H1 (cell line): ENCODE data around the gene FRMD4A.

Experiments used
- ATF3 ChIP-seq: IDR thresholded peaks from 2 replicates; pipeline ENCODE4 v1.6.1; 2011; ENCODE audit warnings: low read depth, mild to moderate bottlenecking, low read length; ENCODE audit not compliant: insufficient read depth
- BCL11A ChIP-seq, 2 experiments: IDR thresholded peaks; one replicate each; pipeline ENCODE4 v1.6.1; 2011; ENCODE audit warnings: low read depth in 2 of 2, low read length in 2 of 2, mild to moderate bottlenecking in 2 of 2
- CTCF ChIP-seq, 3 experiments: IDR thresholded peaks; 1 replicate in 2 of 3; 2 replicates in 1 of 3; pipeline versions ENCODE4 v1.5.1 to v1.6.1; 2011; ENCODE audit warnings: low read length in 3 of 3, mild to moderate bottlenecking in 3 of 3, inconsistent platforms in 2 of 3, low read depth in 1 of 3, moderate library complexity in 1 of 3; ENCODE audit not compliant: insufficient read depth in 1 of 3; ENCODE audit errors: control extremely low read depth in 1 of 3
- EZH2 ChIP-seq: fragments of 200-600 bp; sonication (generic); IDR thresholded peaks from 2 replicates; pipeline ENCODE4 v1.7.1; 2012; ENCODE audit warnings: low read depth, mild to moderate bottlenecking, moderate library complexity, low read length, inconsistent platforms; ENCODE audit not compliant: severe bottlenecking
- FOSL1 ChIP-seq: IDR thresholded peaks from 2 replicates; pipeline ENCODE4 v1.6.1; 2011; ENCODE audit warnings: mild to moderate bottlenecking, low read depth, low read length, moderate library complexity; ENCODE audit not compliant: insufficient read depth
- HDAC6 ChIP-seq: IDR thresholded peaks from one replicate; pipeline ENCODE4 v1.7.1; 2012; ENCODE audit warnings: low read depth, mild to moderate bottlenecking, inconsistent platforms, low read length, moderate library complexity
- JUN ChIP-seq: IDR thresholded peaks from 2 replicates; pipeline ENCODE4 v1.6.1; 2011; ENCODE audit warnings: low read depth, mild to moderate bottlenecking, improper control_type of control experiment, low read length
- POLR2AphosphoS5 ChIP-seq: IDR thresholded peaks from 2 replicates; pipeline ENCODE4 v1.6.1; 2011; ENCODE audit warnings: low read depth, low read length
- RAD21 ChIP-seq, 2 experiments: IDR thresholded peaks in 1 of 2; conservative IDR thresholded peaks in 1 of 2; 2 replicates each; pipeline ENCODE4 v1.6.1; 2011; ENCODE audit warnings: low read depth in 2 of 2, low read length in 2 of 2, improper control_type of control experiment in 1 of 2, inconsistent platforms in 1 of 2, mild to moderate bottlenecking in 1 of 2, moderate library complexity in 1 of 2
- TBP ChIP-seq: IDR thresholded peaks from 2 replicates; pipeline ENCODE4 v1.6.1; 2011; ENCODE audit warnings: low read depth, low read length, improper control_type of control experiment

DNA sequence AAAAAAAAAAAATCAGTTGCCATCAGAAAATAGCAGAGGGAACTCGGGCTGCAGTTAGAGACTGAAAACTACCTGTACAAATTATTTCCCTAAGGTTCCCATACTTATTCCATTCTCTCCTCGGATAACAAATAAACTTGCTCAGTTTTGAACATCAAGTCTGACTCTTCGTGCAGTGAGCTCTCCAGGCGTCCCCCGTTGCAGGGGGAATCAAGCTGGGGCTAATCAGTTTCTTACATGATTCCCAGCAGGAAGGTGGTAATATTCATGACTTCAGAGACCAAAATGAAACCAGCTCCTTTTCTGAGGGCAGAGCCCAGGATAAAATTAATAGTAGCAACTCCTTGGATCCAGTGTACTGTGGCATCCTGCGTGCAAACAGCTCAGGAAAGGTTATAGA, 135.3 kb downstream of the FRMD4A start:
- TF ChIP-seq CTCF (IDR thresholded peaks at IDR 0.05; ENCODE audit: control extremely low read depth in 1 of 3, insufficient read depth in 1 of 3, low read depth in 1 of 3, low read length in 3 of 3) (no peak), ATF3 (no peak), RAD21 (IDR thresholded peaks at IDR 0.05 in 1 of 2, conservative IDR thresholded peaks at IDR 0.05 in 1 of 2; ENCODE audit: low read depth in 2 of 2, low read length in 2 of 2) (no peak), POLR2AphosphoS5 (no peak), EZH2 (no peak), HDAC6 (no peak), TBP (no peak), BCL11A (IDR thresholded peaks at IDR 0.05; ENCODE audit: low read depth in 2 of 2, low read length in 2 of 2) (no peak), FOSL1 (no peak), JUN (no peak)
